MM.1S (cell line): ENCODE data around the gene ABCG8.

Source experiments
- DNase-seq: peaks from one replicate; pipeline ENCODE4 v3.0.0-alpha.2; 2015
- H2AFZ ChIP-seq: fragments of 300-600 bp; sonication (generic); 2 replicates; pipeline ENCODE4 v1.6.0; 2016; ENCODE audit warnings: antibody characterized with exemption, low read length
- H3F3A ChIP-seq: fragments of 300-600 bp; sonication (generic); 2 replicates; pipeline ENCODE4 v1.6.1; 2016; ENCODE audit warnings: mild to moderate bottlenecking, antibody characterized with exemption, low read length, moderate library complexity, mixed read lengths; ENCODE audit not compliant: insufficient read depth
- H3K27ac ChIP-seq: fragments of 300-600 bp; sonication (generic); 2 replicates; pipeline ENCODE4 v1.5.1; 2016; ENCODE audit warnings: mild to moderate bottlenecking, low read length
- H3K27me3 ChIP-seq: fragments of 300-600 bp; sonication (generic); replicated peaks from 2 replicates; pipeline ENCODE4 v1.6.0; 2016; ENCODE audit warnings: low read length; ENCODE audit not compliant: insufficient read depth
- H3K36me3 ChIP-seq: fragments of 300-600 bp; sonication (generic); replicated peaks from 2 replicates; pipeline ENCODE4 v1.6.1; 2016; ENCODE audit warnings: mild to moderate bottlenecking, low read length, mixed read lengths; ENCODE audit not compliant: insufficient read depth
- H3K4me1 ChIP-seq: fragments of 300-600 bp; sonication (generic); 2 replicates; pipeline ENCODE4 v1.6.1; 2016; ENCODE audit warnings: low read length, mixed read lengths
- H3K4me2 ChIP-seq: fragments of 300-600 bp; sonication (generic); 2 replicates; pipeline ENCODE4 v1.6.0; 2016; ENCODE audit warnings: low read depth, low read length
- H3K4me3 ChIP-seq: fragments of 300-600 bp; sonication (generic); 2 replicates; pipeline ENCODE4 v1.5.1; 2016; ENCODE audit warnings: low read length, mixed read lengths
- H3K79me2 ChIP-seq: fragments of 300-600 bp; sonication (generic); 2 replicates; pipeline ENCODE4 v1.6.1; 2016; ENCODE audit warnings: mixed run types, low read length, mixed read lengths
- H3K9ac ChIP-seq: fragments of 300-600 bp; sonication (generic); 2 replicates; pipeline ENCODE4 v1.6.1; 2016; ENCODE audit warnings: low read length, mixed read lengths
- H3K9me2 ChIP-seq: fragments of 300-600 bp; sonication (generic); replicated peaks from 2 replicates; pipeline ENCODE4 v1.6.1; 2016; ENCODE audit warnings: mild to moderate bottlenecking, low read length, mixed read lengths; ENCODE audit not compliant: insufficient read depth
- H3K9me3 ChIP-seq: fragments of 300-600 bp; sonication (generic); replicated peaks from 2 replicates; pipeline ENCODE4 v1.6.1; 2016; ENCODE audit warnings: mild to moderate bottlenecking, low read length, mixed read lengths; ENCODE audit not compliant: insufficient read depth
- H4K20me1 ChIP-seq: fragments of 300-600 bp; sonication (generic); 2 replicates; pipeline ENCODE4 v1.6.1; 2016; ENCODE audit warnings: mild to moderate bottlenecking, low read length, moderate library complexity, mixed read lengths; ENCODE audit not compliant: insufficient read depth
- EZH2 ChIP-seq: fragments of 300-600 bp; sonication (generic); optimal IDR thresholded peaks from 2 replicates; pipeline ENCODE3; 2017; ENCODE audit warnings: low read depth, mild to moderate bottlenecking, antibody characterized with exemption, low read length, mixed read lengths
- EZH2phosphoT487 ChIP-seq: fragments of 300-600 bp; sonication (generic); IDR thresholded peaks from 2 replicates; pipeline ENCODE4 v1.6.1; 2018; ENCODE audit warnings: antibody characterized with exemption, low read length
- TF ChIP-seq, protein P1 (sequence below): fragments of 300-600 bp; sonication (generic); IDR thresholded peaks from 2 replicates; pipeline ENCODE4 v1.5.1; 2016; ENCODE audit warnings: antibody characterized with exemption, low read length, mixed read lengths

Gene ABCG8

DNA sequence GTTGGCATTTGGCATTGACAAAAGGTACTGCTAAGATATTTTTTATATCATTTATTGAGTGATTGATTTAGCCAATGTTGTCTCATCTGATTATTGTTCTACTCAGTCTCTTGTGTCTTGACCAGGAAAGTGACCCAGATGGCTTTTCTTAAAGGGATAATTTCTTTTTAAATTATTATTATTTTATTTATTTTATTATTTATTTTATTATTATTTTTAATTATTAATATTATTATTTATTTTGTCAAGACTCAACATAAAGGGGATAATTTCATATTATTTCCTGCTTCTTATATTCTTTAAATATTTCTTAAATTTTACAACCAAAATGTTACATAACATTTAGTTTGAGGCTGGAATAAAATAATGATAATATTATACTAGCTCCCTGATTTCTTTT lies 37.9 kb upstream of the ABCG8 start:
- no peak overlapping the region for H3K4me3 ChIP-seq
- no peaks in the 10 kb centered on the region for H3F3A ChIP-seq
- TF ChIP-seq, protein P1, sequence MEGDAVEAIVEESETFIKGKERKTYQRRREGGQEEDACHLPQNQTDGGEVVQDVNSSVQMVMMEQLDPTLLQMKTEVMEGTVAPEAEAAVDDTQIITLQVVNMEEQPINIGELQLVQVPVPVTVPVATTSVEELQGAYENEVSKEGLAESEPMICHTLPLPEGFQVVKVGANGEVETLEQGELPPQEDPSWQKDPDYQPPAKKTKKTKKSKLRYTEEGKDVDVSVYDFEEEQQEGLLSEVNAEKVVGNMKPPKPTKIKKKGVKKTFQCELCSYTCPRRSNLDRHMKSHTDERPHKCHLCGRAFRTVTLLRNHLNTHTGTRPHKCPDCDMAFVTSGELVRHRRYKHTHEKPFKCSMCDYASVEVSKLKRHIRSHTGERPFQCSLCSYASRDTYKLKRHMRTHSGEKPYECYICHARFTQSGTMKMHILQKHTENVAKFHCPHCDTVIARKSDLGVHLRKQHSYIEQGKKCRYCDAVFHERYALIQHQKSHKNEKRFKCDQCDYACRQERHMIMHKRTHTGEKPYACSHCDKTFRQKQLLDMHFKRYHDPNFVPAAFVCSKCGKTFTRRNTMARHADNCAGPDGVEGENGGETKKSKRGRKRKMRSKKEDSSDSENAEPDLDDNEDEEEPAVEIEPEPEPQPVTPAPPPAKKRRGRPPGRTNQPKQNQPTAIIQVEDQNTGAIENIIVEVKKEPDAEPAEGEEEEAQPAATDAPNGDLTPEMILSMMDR: no peak
- TF ChIP-seq EZH2 (no peak), EZH2phosphoT487 (no peak)
- H3K4me2 ChIP-seq: no peak overlapping the region
- no peak overlapping the region for H3K9ac ChIP-seq
- no peaks in the 10 kb centered on the region for H3K9me3 ChIP-seq
- no peaks in the 10 kb centered on the region for H3K36me3 ChIP-seq
- no peaks in the 10 kb centered on the region for H3K79me2 ChIP-seq
- H4K20me1 ChIP-seq: no peaks in the 10 kb centered on the region
- H3K27me3 ChIP-seq: no peaks in the 10 kb centered on the region
- no peak overlapping the region for H2AFZ ChIP-seq
- DNase-seq: no peak
- no peaks in the 10 kb centered on the region for H3K9me2 ChIP-seq
- H3K4me1 ChIP-seq: no peaks in the 10 kb centered on the region
- H3K27ac ChIP-seq: no peak overlapping the region

DNA sequence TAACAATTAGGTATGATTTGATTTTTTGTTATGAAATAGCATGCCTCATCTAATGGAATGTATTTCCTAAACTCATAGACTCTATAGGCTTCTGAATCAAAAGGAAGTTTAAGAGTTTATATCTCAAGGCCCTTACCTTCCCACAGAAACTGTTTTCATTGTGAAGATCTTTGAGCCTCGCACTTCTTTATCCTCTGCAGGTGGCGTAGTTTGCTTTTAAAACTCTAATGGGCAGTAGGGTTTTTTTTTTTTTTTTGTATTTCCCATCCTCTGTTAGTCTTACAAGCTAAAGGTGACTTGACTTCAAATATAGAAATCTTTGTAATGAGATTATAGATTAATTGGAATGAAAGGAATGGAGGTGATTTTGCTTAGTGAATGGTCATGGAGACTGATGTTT lies 36.6 kb upstream of the ABCG8 start:
- DNase-seq: no peak
- no peak overlapping the region for H3K9ac ChIP-seq
- H3F3A ChIP-seq: no peaks in the 10 kb centered on the region
- TF ChIP-seq EZH2phosphoT487: no peak
- no peak for TF ChIP-seq EZH2
- TF ChIP-seq, protein P1: no peak
- H3K4me3 ChIP-seq: no peak overlapping the region
- H3K27me3 ChIP-seq: no peaks in the 10 kb centered on the region
- no peaks in the 10 kb centered on the region for H3K36me3 ChIP-seq
- H3K4me2 ChIP-seq: no peak overlapping the region
- no peak overlapping the region for H3K27ac ChIP-seq
- no peaks in the 10 kb centered on the region for H3K9me2 ChIP-seq
- H2AFZ ChIP-seq: no peak overlapping the region
- H3K79me2 ChIP-seq: no peaks in the 10 kb centered on the region
- H4K20me1 ChIP-seq: no peaks in the 10 kb centered on the region
- H3K4me1 ChIP-seq: no peaks in the 10 kb centered on the region
- no peaks in the 10 kb centered on the region for H3K9me3 ChIP-seq

DNA sequence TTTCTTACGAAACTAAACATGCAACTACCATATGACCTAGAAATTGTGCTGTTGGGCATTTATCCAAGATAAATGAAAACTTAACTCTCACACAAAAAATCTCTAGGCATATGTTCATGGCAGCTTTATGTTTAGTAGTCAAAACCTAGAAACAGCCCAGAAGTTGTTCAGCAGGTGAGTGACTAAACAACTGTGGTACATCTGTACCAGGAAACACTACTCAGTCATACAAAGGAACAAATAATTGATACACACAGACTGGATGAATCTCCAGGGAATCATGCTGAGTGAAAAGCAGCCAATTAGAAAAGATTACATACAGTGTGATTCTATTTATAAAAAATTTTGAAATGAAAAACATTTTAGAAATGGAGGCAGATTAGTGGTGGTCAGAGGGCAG lies 35.7 kb upstream of the ABCG8 start:
- no peaks in the 10 kb centered on the region for H4K20me1 ChIP-seq
- no peaks in the 10 kb centered on the region for H3K36me3 ChIP-seq
- H3K9me3 ChIP-seq: no peaks in the 10 kb centered on the region
- no peaks in the 10 kb centered on the region for H3F3A ChIP-seq
- no peak for DNase-seq
- H3K9me2 ChIP-seq: no peaks in the 10 kb centered on the region
- TF ChIP-seq, protein P1: no peak
- no peak for TF ChIP-seq EZH2
- no peak for TF ChIP-seq EZH2phosphoT487
- no peak overlapping the region for H2AFZ ChIP-seq
- H3K79me2 ChIP-seq: no peaks in the 10 kb centered on the region
- no peaks in the 10 kb centered on the region for H3K4me1 ChIP-seq
- H3K4me2 ChIP-seq: no peak overlapping the region
- no peak overlapping the region for H3K27ac ChIP-seq
- H3K4me3 ChIP-seq: no peak overlapping the region
- H3K27me3 ChIP-seq: no peaks in the 10 kb centered on the region
- H3K9ac ChIP-seq: no peak overlapping the region

DNA sequence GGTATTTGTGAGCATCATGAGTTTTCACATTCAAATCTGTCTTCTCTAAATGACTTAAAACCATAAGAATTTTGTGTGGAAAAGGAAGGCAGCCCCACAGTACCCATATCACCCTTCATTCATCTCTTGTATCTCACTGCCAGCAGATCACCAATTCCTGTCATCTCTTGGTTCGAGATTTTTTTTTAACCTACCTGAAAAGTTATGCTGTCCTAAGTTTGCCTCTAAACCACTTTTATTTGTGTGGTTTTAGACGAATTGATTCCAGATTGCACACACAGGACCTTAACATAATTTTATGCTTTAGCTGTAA lies 32.1 kb upstream of the ABCG8 start:
- Histone ChIP-seq H4K20me1 (no peaks in the 10 kb centered on the region), H3K9me3 (no peaks in the 10 kb centered on the region), H3K27me3 (no peaks in the 10 kb centered on the region), H2AFZ (no peak overlapping the region), H3F3A (no peaks in the 10 kb centered on the region), H3K36me3 (no peaks in the 10 kb centered on the region), H3K79me2 (no peaks in the 10 kb centered on the region), H3K9ac (no peak overlapping the region), H3K27ac (no peak overlapping the region), H3K4me2 (no peak overlapping the region), H3K9me2 (no peaks in the 10 kb centered on the region), H3K4me3 (no peak overlapping the region), H3K4me1 (no peaks in the 10 kb centered on the region)
- no peak for DNase-seq
- TF ChIP-seq EZH2phosphoT487: no peak
- TF ChIP-seq, protein P1: no peak
- TF ChIP-seq EZH2: no peak
